Adrenal gland (tissue), 12 donors: ENCODE data around the gene PTPN14. TPM values are rescaled to one million over a fixed set of nuclear protein-coding genes. Genes with fewer than 3 reads are reported as not detected.

Experiments used
- DNase-seq, 7 donors: peaks; one replicate each; pipeline ENCODE4 v3.0.0-alpha.2; 2019 to 2020
- H3K27ac ChIP-seq, 5 donors: fragments of 200-600 bp; sonication (generic) in 4 of 5; 1 replicate in 3 of 5; 2 replicates in 2 of 5; pipeline versions ENCODE4 v1.5.1 to v1.8.0; 2016 to 2020; ENCODE audit warnings: mild to moderate bottlenecking in 1 of 5
- H3K27me3 ChIP-seq: fragments of 200-600 bp; 2 replicates; pipeline ENCODE4 v1.8.0; 2021
- H3K36me3 ChIP-seq, 2 donors: fragments of 200-600 bp; replicated peaks in 1 of 2; 1 replicate in 1 of 2; 2 replicates in 1 of 2; pipeline versions ENCODE4 v1.5.1 to v1.8.0; 2018 to 2022
- H3K4me1 ChIP-seq, 2 donors: fragments of 200-600 bp; replicated peaks in 1 of 2; 1 replicate in 1 of 2; 2 replicates in 1 of 2; pipeline versions ENCODE4 v1.5.1 to v1.8.0; 2018 to 2021
- H3K4me3 ChIP-seq, 4 donors: fragments of 200-600 bp; sonication (generic) in 3 of 4; one replicate each; pipeline ENCODE4 v1.5.1; 2016 to 2018
- H3K9me3 ChIP-seq, 3 donors: fragments of 200-600 bp; sonication (generic) in 1 of 3; replicated peaks in 1 of 3; 1 replicate in 2 of 3; 2 replicates in 1 of 3; pipeline versions ENCODE4 v1.5.1 to v1.8.0; 2016 to 2021
- POLR2A ChIP-seq, 2 donors: fragments of 450-650 bp; IDR thresholded peaks; one replicate each; pipeline ENCODE4 v1.6.1; 2017; ENCODE audit warnings: antibody characterized with exemption in 2 of 2, mild to moderate bottlenecking in 2 of 2, moderate library complexity in 1 of 2
- WGBS, 4 donors: extraction: QIAGEN DNeasy Blood & Tissue Kit in 2 of 4; methylation state at CpG; one replicate each; pipeline versions ENCODE4 v1.1.5 to v1.1.7; 2013 to 2017; 5-methylcytosine and 5-hydroxymethylcytosine counted together
- intact Hi-C, 2 donors: fragments of 100-400 bp; cut with DNase I; formaldehyde crosslinking; loops; one replicate each; pipeline versions ENCODE4 v1.14.1 to v1.15.0; 2022 to 2023
- polyA plus RNA-seq, 3 donors: library from polyadenylated mRNA; stranded (reverse); fragments of 200-250 nt in 2 of 3; fragments of 350-450 nt in 1 of 3; fragmentation: Illumina TruSeq in 1 of 3; extraction: RNeasy Lipid Tissue Mini Kit (QIAGEN cat#74804) in 1 of 3; gene quantifications; one replicate each; pipeline ENCODE4 v1.2.3, GENCODE V29; 2013 to 2014
- total RNA-seq, 9 donors: library from RNA; depleted of rRNA in 4 of 9; stranded (reverse); fragments of >200 nt in 4 of 9; fragments of 120-200 nt in 1 of 9; fragmentation: NEBNext Ultra II Directional in 1 of 9; extraction: Animal tissue kit (Norgen Biotek cat#: 25700) in 1 of 9; gene quantifications; one replicate each; pipeline versions ENCODE4 v1.1.0 to v1.2.4, GENCODE V29; 2013 to 2023
- TF ChIP-seq, protein P1 (sequence below), 6 experiments: fragments of 450-650 bp in 4 of 6; fragments of 200-600 bp in 2 of 6; sonication (generic) in 1 of 6; IDR thresholded peaks; 1 replicate in 5 of 6; 2 replicates in 1 of 6; pipeline versions ENCODE4 v1.5.1 to v1.8.0; 2016 to 2021; ENCODE audit warnings: antibody characterized with exemption in 6 of 6, mild to moderate bottlenecking in 2 of 6, moderate library complexity in 1 of 6
- donor health status: healthy with polysubstance abuse.
- donor health status: Bipolar disorder and iron deficiency.
- donor health status: DM: yes; HTN: yes; CAD: no.
- donor health status: DM: no; HTN: no; CAD: no.
- donor health status: DM: no; HTN: no; CAD: no.
- donor health status: DM: yes; HTN: yes; CAD: no.

The PTPN14 gene
- total and polyA plus RNA-seq, 12 donors: 7.9 to 96.2 (median 32.0) TPM

DNA sequence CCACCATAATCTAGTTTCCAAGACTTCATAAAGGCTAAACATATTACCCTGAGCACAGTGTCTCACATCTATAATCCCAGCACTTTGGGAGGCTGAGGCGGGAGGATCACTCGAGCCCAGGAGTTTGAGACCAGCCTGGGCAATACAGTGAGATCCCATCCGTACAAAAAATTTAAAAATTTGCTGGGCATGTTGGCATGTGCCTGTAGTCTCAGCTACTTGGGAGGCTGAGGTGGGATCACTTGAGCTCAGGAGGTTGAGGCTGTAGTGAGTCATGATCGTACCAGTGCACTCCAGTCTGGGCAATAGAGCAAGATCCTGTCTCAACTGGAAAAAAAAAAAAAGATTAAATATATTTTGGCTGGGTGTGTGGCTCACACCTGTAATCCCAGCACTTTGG, 90.1 kb downstream of the PTPN14 start:
- Histone ChIP-seq H3K9me3 (no peaks in the 10 kb centered on the region), H3K4me1 (peaks cover 0 to under 1% of the 10 kb centered on the region in 2 donors), H3K27ac (no peak overlapping the region), H3K36me3 (no peaks in the 10 kb centered on the region), H3K27me3 (no peaks in the 10 kb centered on the region), H3K4me3 (no peak overlapping the region)
- DNase-seq: no peak
- intact Hi-C loops: no loop called here
- TF ChIP-seq, protein P1, sequence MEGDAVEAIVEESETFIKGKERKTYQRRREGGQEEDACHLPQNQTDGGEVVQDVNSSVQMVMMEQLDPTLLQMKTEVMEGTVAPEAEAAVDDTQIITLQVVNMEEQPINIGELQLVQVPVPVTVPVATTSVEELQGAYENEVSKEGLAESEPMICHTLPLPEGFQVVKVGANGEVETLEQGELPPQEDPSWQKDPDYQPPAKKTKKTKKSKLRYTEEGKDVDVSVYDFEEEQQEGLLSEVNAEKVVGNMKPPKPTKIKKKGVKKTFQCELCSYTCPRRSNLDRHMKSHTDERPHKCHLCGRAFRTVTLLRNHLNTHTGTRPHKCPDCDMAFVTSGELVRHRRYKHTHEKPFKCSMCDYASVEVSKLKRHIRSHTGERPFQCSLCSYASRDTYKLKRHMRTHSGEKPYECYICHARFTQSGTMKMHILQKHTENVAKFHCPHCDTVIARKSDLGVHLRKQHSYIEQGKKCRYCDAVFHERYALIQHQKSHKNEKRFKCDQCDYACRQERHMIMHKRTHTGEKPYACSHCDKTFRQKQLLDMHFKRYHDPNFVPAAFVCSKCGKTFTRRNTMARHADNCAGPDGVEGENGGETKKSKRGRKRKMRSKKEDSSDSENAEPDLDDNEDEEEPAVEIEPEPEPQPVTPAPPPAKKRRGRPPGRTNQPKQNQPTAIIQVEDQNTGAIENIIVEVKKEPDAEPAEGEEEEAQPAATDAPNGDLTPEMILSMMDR (IDR thresholded peaks at IDR 0.05): no peak
- TF ChIP-seq POLR2A (IDR thresholded peaks at IDR 0.05): no peak
- 93 to 98% (median 96%) methylated on average over 4 of the region's 4 CpGs for WGBS, 4 donors

DNA sequence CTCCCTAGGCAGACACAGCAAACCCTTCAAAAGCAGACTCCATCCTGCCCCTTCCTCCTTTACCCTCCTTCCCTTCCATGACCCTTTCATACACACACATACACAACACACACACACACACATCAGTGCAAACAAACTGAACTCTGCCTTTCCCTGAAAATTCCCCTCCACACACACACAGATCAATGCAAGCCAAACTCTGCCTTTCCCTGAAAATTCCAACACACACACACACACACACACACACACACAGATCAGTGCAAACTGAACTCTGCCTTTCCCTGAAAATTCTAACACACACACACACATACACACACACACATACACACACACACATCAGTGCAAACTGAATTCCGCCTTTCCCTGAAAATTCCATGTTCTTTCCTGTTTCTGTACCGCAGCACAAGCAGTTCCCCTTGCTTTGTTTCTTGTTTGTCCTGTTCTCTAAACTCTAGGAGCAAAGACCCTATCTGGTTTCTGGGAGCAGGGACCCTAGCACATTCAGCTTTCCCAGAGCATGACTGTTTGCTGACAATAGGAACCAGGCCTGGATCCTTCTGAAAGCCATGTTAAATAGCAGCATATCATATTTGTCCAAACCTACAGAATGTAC, 91.0 kb downstream of the PTPN14 start:
- 46 to 93% (median 59%) methylated on average over 2 of the region's 2 CpGs for WGBS, 4 donors
- TF ChIP-seq, protein P1 (IDR thresholded peaks at IDR 0.05): no peak
- TF ChIP-seq POLR2A (IDR thresholded peaks at IDR 0.05): no peak
- intact Hi-C loops: no loop called here
- Histone ChIP-seq H3K4me1 (peaks cover 0 to 6% of the 10 kb centered on the region in 2 donors), H3K36me3 (no peaks in the 10 kb centered on the region), H3K4me3 (no peak overlapping the region), H3K9me3 (no peaks in the 10 kb centered on the region), H3K27ac (no peak overlapping the region), H3K27me3 (no peaks in the 10 kb centered on the region)
- no peak for DNase-seq

DNA sequence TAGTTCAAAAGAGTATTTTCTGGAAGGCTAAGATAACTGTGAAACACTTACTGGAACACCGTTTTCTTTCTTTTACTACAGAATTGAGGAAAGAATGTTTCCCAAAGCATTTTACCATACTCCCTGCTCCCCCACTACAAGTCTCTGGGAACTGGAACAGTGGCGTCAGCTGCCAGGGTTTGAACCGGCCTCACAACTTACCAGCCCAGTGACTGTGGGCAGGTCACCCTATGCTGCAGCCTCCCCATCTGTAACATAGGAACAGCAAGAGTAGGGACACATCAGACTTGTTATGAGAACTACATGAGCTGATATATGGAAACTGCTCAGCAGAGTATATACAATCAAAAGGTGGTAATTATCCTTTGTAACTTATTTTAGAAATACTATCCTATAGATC, 91.5 kb downstream of the PTPN14 start:
- no peaks in the 10 kb centered on the region for H3K27me3 ChIP-seq
- intact Hi-C loops: no loop called here
- H3K27ac ChIP-seq: no peak overlapping the region
- TF ChIP-seq POLR2A (IDR thresholded peaks at IDR 0.05): no peak
- TF ChIP-seq, protein P1 (IDR thresholded peaks at IDR 0.05): no peak
- no peak for DNase-seq
- 82 to 93% (median 89%) methylated on average over 3 of the region's 3 CpGs for WGBS, 4 donors
- H3K4me3 ChIP-seq: no peak overlapping the region
- H3K9me3 ChIP-seq: no peaks in the 10 kb centered on the region
- peaks cover 5 to 9% of the 10 kb centered on the region in 2 donors for H3K4me1 ChIP-seq
- no peaks in the 10 kb centered on the region for H3K36me3 ChIP-seq

DNA sequence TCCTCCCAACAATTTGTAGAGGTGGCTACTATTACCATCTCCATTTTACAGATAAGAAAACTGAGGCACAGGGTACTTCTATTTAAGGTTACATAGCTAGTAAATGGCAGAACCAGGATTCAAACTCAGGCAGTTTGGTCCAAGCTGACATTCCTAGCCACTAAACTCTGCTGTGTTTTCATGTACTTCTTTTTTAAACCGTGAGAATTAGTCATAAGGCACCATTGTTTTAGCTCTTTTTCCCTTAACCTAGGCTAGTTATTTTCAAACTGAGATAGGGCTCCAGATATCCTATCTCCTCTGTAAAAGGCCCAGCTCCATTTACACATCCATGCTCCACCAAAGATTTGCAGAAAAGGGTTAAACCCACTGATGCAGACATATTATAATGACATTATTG, 92.9 kb downstream of the PTPN14 start:
- H3K9me3 ChIP-seq: no peaks in the 10 kb centered on the region
- no peak overlapping the region for H3K27ac ChIP-seq
- no peaks in the 10 kb centered on the region for H3K27me3 ChIP-seq
- TF ChIP-seq POLR2A (IDR thresholded peaks at IDR 0.05): no peak
- TF ChIP-seq, protein P1 (IDR thresholded peaks at IDR 0.05): no peak
- DNase-seq: no peak
- no peaks in the 10 kb centered on the region for H3K36me3 ChIP-seq
- H3K4me3 ChIP-seq: no peak overlapping the region
- 46 to 65% (median 57%) methylated on average over 1 of the region's 1 CpG for WGBS, 4 donors
- H3K4me1 ChIP-seq: peaks cover 11 to 17% of the 10 kb centered on the region in 2 donors
- intact Hi-C loops: no loop called here
